GM12878 (cell line): Measurements from ENCODE around the gene P3H3. TPM values are rescaled to one million over a fixed set of nuclear protein-coding genes. Genes with fewer than 3 reads are reported as not detected.
A peak's percentile ranks its signal among the peaks of the same experiment; 100 is the strongest.

Experiments used
- ATAC-seq: fragments of 200-7000 bp; cut with Tn5 transposase; 3 replicates; pipeline ENCODE4 v1.9.1; 2020; ENCODE audit warnings: mild to moderate bottlenecking, moderate library complexity
- BruUV-seq: library from RNA; stranded (reverse); fragments of 400-500 nt; replicated peaks from 2 replicates; lab custom pipeline; 2021; lab: Mats Ljungman, UMichigan
- CTCF ChIA-PET: fragments of 300-600 bp; sonication (Branson Sonifier 250); formaldehyde crosslinking; extraction: SDS; loops from one replicate; lab custom pipeline; 2021; ENCODE audit warnings: inconsistent platforms; lab: Yijun Ruan, JAX
- POLR2A ChIA-PET: fragments of 350-600 bp; formaldehyde crosslinking; extraction: SDS; loops from one replicate; lab custom pipeline; 2021; ENCODE audit warnings: inconsistent platforms; lab: Charles Lee
- RAD21 ChIA-PET: fragments of 300-600 bp; sonication (Branson Sonifier 250); formaldehyde crosslinking; loops from one replicate; lab custom pipeline; 2023; ENCODE audit warnings: antibody characterized with exemption; ENCODE audit not compliant: unreplicated experiment; lab: Charles Lee
- SMC1A ChIA-PET: fragments of 300-600 bp; sonication (Branson Sonifier 250); formaldehyde crosslinking; loops from one replicate; lab custom pipeline; 2023; ENCODE audit not compliant: unreplicated experiment, uncharacterized antibody; lab: Charles Lee
- DNase-seq: peaks from one replicate; pipeline ENCODE4 v3.0.0-alpha.2; 2011; ENCODE audit warnings: low read depth, low spot score
- FAIRE-seq: peaks from 3 replicates; lab custom pipeline; 2011; peaks lifted over from hg19 to GRCh38; lab: Jason Lieb, UNC
- H2AFZ ChIP-seq: 2 replicates; pipeline ENCODE4 v1.6.0; 2011; ENCODE audit warnings: low read depth, low read length, control low read depth; ENCODE audit not compliant: control insufficient read depth
- H3K27ac ChIP-seq: 2 replicates; pipeline ENCODE4 v1.5.1; 2011; ENCODE audit warnings: control low read depth; ENCODE audit not compliant: control insufficient read depth, insufficient read depth
- H3K27me3 ChIP-seq, 2 experiments: replicated peaks in 1 of 2; 2 replicates each; pipeline versions ENCODE4 v1.6.0 to v1.6.1; 2011; ENCODE audit warnings: low read length in 1 of 2; ENCODE audit not compliant: control insufficient read depth in 2 of 2, insufficient read depth in 2 of 2
- H3K36me3 ChIP-seq, 2 experiments: 2 replicates each; pipeline ENCODE4 v1.5.1; 2011; ENCODE audit warnings: low read length in 1 of 2; ENCODE audit not compliant: control insufficient read depth in 2 of 2, insufficient read depth in 2 of 2
- H3K4me1 ChIP-seq: 2 replicates; pipeline ENCODE4 v1.6.1; 2011; ENCODE audit warnings: mild to moderate bottlenecking, low read length, moderate library complexity, mixed read lengths; ENCODE audit not compliant: control insufficient read depth, insufficient read depth
- H3K4me2 ChIP-seq: 2 replicates; pipeline ENCODE4 v1.6.0; 2011; ENCODE audit warnings: control low read depth; ENCODE audit not compliant: control insufficient read depth, insufficient read depth
- H3K4me3 ChIP-seq: fragments of 200-600 bp; sonication (generic); 2 replicates; pipeline ENCODE4 v1.5.1; 2016
- H3K79me2 ChIP-seq: 2 replicates; pipeline ENCODE4 v1.6.0; 2011; ENCODE audit warnings: low read length; ENCODE audit not compliant: control insufficient read depth, insufficient read depth
- H3K9ac ChIP-seq: 2 replicates; pipeline ENCODE4 v1.8.0; 2011; ENCODE audit warnings: low read length, control low read depth, mixed read lengths; ENCODE audit not compliant: control insufficient read depth, insufficient read depth
- H3K9me3 ChIP-seq: replicated peaks from 3 replicates; pipeline ENCODE4 v1.5.1; 2011; ENCODE audit warnings: mild to moderate bottlenecking, low read length; ENCODE audit not compliant: control insufficient read depth, insufficient read depth
- H4K20me1 ChIP-seq: 2 replicates; pipeline ENCODE4 v1.6.0; 2011; ENCODE audit not compliant: control insufficient read depth, insufficient read depth
- ASH2L ChIP-seq: fragments of 300-600, 200-600 bp; sonication (generic); IDR thresholded peaks from 2 replicates; pipeline ENCODE4 v1.6.1; 2017; ENCODE audit warnings: low read depth, mild to moderate bottlenecking, borderline replicate concordance
- BACH1 ChIP-seq: fragments of 450-650 bp; IDR thresholded peaks from 2 replicates; pipeline ENCODE4 v1.6.1; 2017; ENCODE audit warnings: mild to moderate bottlenecking, borderline replicate concordance
- CHD1 ChIP-seq: IDR thresholded peaks from 2 replicates; pipeline ENCODE4 v1.6.1; 2012; ENCODE audit warnings: low read depth, low read length, improper control_type of control experiment
- CHD2 ChIP-seq: IDR thresholded peaks from 2 replicates; pipeline ENCODE4 v1.6.1; 2011; ENCODE audit warnings: low read depth, low read length, improper control_type of control experiment, borderline replicate concordance
- CREM ChIP-seq: IDR thresholded peaks from 2 replicates; pipeline ENCODE4 v1.6.1; 2014; ENCODE audit warnings: antibody characterized with exemption, low read depth
- DPF2 ChIP-seq: fragments of 450-650 bp; IDR thresholded peaks from 2 replicates; pipeline ENCODE4 v1.6.1; 2017; ENCODE audit warnings: mild to moderate bottlenecking
- EP300 ChIP-seq, 2 experiments: fragments of 150-350 bp in 1 of 2; IDR thresholded peaks; 2 replicates each; pipeline ENCODE4 v1.6.1; 2011 to 2012; ENCODE audit warnings: low read depth in 2 of 2, low read length in 2 of 2, borderline replicate concordance in 1 of 2, improper control_type of control experiment in 1 of 2, inconsistent platforms in 1 of 2; ENCODE audit not compliant: control insufficient read depth in 1 of 2
- HDGF ChIP-seq: fragments of 450-650 bp; IDR thresholded peaks from 2 replicates; pipeline ENCODE4 v1.6.1; 2016; ENCODE audit warnings: antibody characterized with exemption
- IKZF1 ChIP-seq: fragments of 450-650 bp; conservative IDR thresholded peaks from 2 replicates; pipeline ENCODE4 v1.6.1; 2017; ENCODE audit warnings: antibody characterized with exemption, mild to moderate bottlenecking
- MEF2B ChIP-seq: fragments of 450-650 bp; IDR thresholded peaks from 2 replicates; pipeline ENCODE4 v1.6.1; 2018; ENCODE audit warnings: mild to moderate bottlenecking, moderate library complexity; ENCODE audit not compliant: partially characterized antibody, poor library complexity, severe bottlenecking
- MYB ChIP-seq: fragments of 150-350 bp; IDR thresholded peaks from 2 replicates; pipeline ENCODE4 v1.6.1; 2014; ENCODE audit warnings: mild to moderate bottlenecking, low read depth, low read length, borderline replicate concordance
- NFIC ChIP-seq: IDR thresholded peaks from 2 replicates; pipeline ENCODE4 v1.6.1; 2012; ENCODE audit warnings: low read depth, mild to moderate bottlenecking, inconsistent platforms, low read length, moderate library complexity
- PAX5 ChIP-seq: IDR thresholded peaks from 2 replicates; pipeline ENCODE4 v1.6.1; 2011; ENCODE audit warnings: low read depth, low read length, borderline replicate concordance
- RFX5 ChIP-seq: IDR thresholded peaks from 2 replicates; pipeline ENCODE4 v1.6.1; 2011; ENCODE audit warnings: low read depth, low read length, improper control_type of control experiment
- RUNX3 ChIP-seq: IDR thresholded peaks from 2 replicates; pipeline ENCODE4 v1.6.1; 2012; ENCODE audit warnings: low read length, inconsistent platforms
- SIN3A ChIP-seq: IDR thresholded peaks from 2 replicates; pipeline ENCODE4 v1.6.1; 2012; ENCODE audit warnings: low read depth, low read length, improper control_type of control experiment
- SMAD5 ChIP-seq: IDR thresholded peaks from 2 replicates; pipeline ENCODE4 v1.6.1; 2016; ENCODE audit warnings: antibody characterized with exemption, low read depth
- SMC3 ChIP-seq: IDR thresholded peaks from 2 replicates; pipeline ENCODE4 v1.6.1; 2011; ENCODE audit warnings: low read length, improper control_type of control experiment, borderline replicate concordance
- TARDBP ChIP-seq: IDR thresholded peaks from 2 replicates; pipeline ENCODE4 v1.6.1; 2016; ENCODE audit warnings: borderline replicate concordance
- WGBS: methylation state at CpG from one replicate; pipeline ENCODE4 v1.1.6; 2016; ENCODE audit warnings: low lambda C conversion rate; ENCODE audit not compliant: insufficient replicate concordance, insufficient coverage; ENCODE audit errors: missing lambda C conversion rate; 5-methylcytosine and 5-hydroxymethylcytosine counted together
- in situ Hi-C: fragments of 300-500 bp; cut with MboI; formaldehyde crosslinking; loops from 9 replicates; pipeline ENCODE4 v1.14.3; 2018; ENCODE audit warnings: mixed read lengths
- intact Hi-C: fragments of 100-400 bp; cut with micrococcal nuclease; formaldehyde crosslinking; loops from one replicate; pipeline ENCODE4 v1.14.2; 2022; ENCODE audit not compliant: unreplicated experiment
- polyA plus RNA-seq, 11 experiments: library from polyadenylated mRNA; depleted of rRNA in 4 of 11; unstranded in 6 of 11; stranded (reverse) in 5 of 11; fragments of >200 nt; fragmentation: Nextera tagmentation in 4 of 11; fragmentation: Illumina TruSeq in 1 of 11; extraction: Ambion mirVana in 4 of 11; extraction: Trizol in 1 of 11; gene quantifications; 1 replicate in 1 of 11; 2 replicates in 10 of 11; pipeline versions ENCODE4 v1.2.1 to v1.2.3, GENCODE V29; 2011 to 2016; ENCODE audit warnings: inconsistent platforms in 2 of 11, missing spikeins in 2 of 11, low read depth in 1 of 11
- total RNA-seq, 4 experiments: library from RNA; depleted of rRNA in 3 of 4; stranded (reverse); fragments of >200 nt in 3 of 4; fragmentation: Illumina TruSeq in 1 of 4; extraction: Trizol in 1 of 4; gene quantifications; 2 replicates each; pipeline versions ENCODE4 v1.2.1 to v1.2.3, GENCODE V29; 2013 to 2021
- TF ChIP-seq, protein P1 (sequence below): fragments of 450-650 bp; IDR thresholded peaks from 2 replicates; pipeline ENCODE4 v1.6.1; 2016; ENCODE audit warnings: mild to moderate bottlenecking
- TF ChIP-seq, protein P2 (sequence below): IDR thresholded peaks from 2 replicates; pipeline ENCODE4 v1.6.1; 2012; ENCODE audit warnings: low read depth, low read length, improper control_type of control experiment

The P3H3 gene
- total and polyA plus RNA-seq, 10 of the 15 experiments (the other 5 are each of a cell fraction or from before 2014, with no cell fraction given), result 0.03 to 0.21 (median 0.05) TPM; not detected in 7

- intact Hi-C loops (loop anchor here (1.0 to 5.0 kb wide), 5 partner anchors 26 to 227 kb away; partner anchors contain the start of genes MLF2 and ZNF384), in situ Hi-C loops (no loop called here)
- Histone ChIP-seq H3K27ac (no peak overlapping the region), H2AFZ (peak overlapping the region; percentile 70), H3K27me3 (no peaks in the 10 kb centered on the region), H3K4me2 (peak overlapping the region; percentile 79), H3K36me3 (no peaks in the 10 kb centered on the region), H3K4me3 (peak overlapping the region; percentile 56), H3K79me2 (no peaks in the 10 kb centered on the region; the same call in 1 of the 2 replicates), H4K20me1 (no peaks in the 10 kb centered on the region), H3K9ac (peak overlapping the region; percentile 19), H3K9me3 (no peaks in the 10 kb centered on the region), H3K4me1 (peaks cover 29% of the 10 kb centered on the region)
- peak; percentile 72 for DNase-seq
- BruUV-seq, result no TSS peak
- RAD21 ChIA-PET, result interaction anchor here (0.6 to 5.7 kb wide), 10 partner anchors 13 to 213 kb away, joined by 3 to 68 read pairs (median 4); partner anchors contain the start of genes COPS7A, MLF2 and PTMS
- SMC1A ChIA-PET, result interaction anchor here (0.7 to 6.6 kb wide), 17 partner anchors 10 to 163 kb away, joined by 3 to 84 read pairs (median 4); partner anchors contain the start of genes CD4, COPS7A, GNB3 and MLF2
- POLR2A ChIA-PET, result interaction anchor here (0.7 to 2.5 kb wide), 10 partner anchors 12 to 214 kb away, joined by 3 to 9 read pairs (median 4); partner anchors contain the start of genes MLF2, PTMS and USP5
- peak; percentile 94 for FAIRE-seq
- 4% methylated on average over 32 of the region's 35 CpGs for WGBS
- CTCF ChIA-PET, result interaction anchor here (0.6 to 12.7 kb wide), 16 partner anchors 12 to 334 kb away, joined by 3 to 221 read pairs (median 3); partner anchors contain the start of genes MLF2 and PTMS
- ATAC-seq, result peak; percentile 96
- peak; percentile 34; the same call in 1 of the 2 replicates for TF ChIP-seq RUNX3
- TF ChIP-seq EP300 (IDR thresholded peaks at IDR 0.05; ENCODE audit: borderline replicate concordance in 1 of 2, control insufficient read depth in 1 of 2, low read depth in 2 of 2, low read length in 2 of 2), result no peak
- 0 out of 2 replicates have a peak, but pooled peaks have one; percentile 24 for TF ChIP-seq DPF2
- no peak; the same call in 1 of the 2 replicates for TF ChIP-seq PAX5
- no peak for TF ChIP-seq NFIC
- TF ChIP-seq MYB, result no peak
- TF ChIP-seq SIN3A, result 0 out of 2 replicates have a peak, but pooled peaks have one; percentile 46
- peak; percentile 91 for TF ChIP-seq CHD2
- TF ChIP-seq IKZF1, result peak; percentile 90
- TF ChIP-seq BACH1, result peak; percentile 20; the same call in 1 of the 2 replicates
- TF ChIP-seq MEF2B, result peak; percentile 80
- TF ChIP-seq HDGF, result peak; percentile 99
- TF ChIP-seq ASH2L, result no peak
- TF ChIP-seq, protein P1, sequence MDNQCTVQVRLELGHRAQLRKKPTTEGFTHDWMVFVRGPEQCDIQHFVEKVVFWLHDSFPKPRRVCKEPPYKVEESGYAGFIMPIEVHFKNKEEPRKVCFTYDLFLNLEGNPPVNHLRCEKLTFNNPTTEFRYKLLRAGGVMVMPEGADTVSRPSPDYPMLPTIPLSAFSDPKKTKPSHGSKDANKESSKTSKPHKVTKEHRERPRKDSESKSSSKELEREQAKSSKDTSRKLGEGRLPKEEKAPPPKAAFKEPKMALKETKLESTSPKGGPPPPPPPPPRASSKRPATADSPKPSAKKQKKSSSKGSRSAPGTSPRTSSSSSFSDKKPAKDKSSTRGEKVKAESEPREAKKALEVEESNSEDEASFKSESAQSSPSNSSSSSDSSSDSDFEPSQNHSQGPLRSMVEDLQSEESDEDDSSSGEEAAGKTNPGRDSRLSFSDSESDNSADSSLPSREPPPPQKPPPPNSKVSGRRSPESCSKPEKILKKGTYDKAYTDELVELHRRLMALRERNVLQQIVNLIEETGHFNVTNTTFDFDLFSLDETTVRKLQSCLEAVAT, result peak; percentile 87
- no peak for TF ChIP-seq SMAD5
- TF ChIP-seq RFX5, result no peak
- TF ChIP-seq, protein P2, sequence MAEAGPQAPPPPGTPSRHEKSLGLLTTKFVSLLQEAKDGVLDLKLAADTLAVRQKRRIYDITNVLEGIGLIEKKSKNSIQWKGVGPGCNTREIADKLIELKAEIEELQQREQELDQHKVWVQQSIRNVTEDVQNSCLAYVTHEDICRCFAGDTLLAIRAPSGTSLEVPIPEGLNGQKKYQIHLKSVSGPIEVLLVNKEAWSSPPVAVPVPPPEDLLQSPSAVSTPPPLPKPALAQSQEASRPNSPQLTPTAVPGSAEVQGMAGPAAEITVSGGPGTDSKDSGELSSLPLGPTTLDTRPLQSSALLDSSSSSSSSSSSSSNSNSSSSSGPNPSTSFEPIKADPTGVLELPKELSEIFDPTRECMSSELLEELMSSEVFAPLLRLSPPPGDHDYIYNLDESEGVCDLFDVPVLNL, result 0 out of 2 replicates have a peak, but pooled peaks have one; percentile 33
- TF ChIP-seq TARDBP, result no peak
- TF ChIP-seq CREM, result peak; percentile 74
- peak; percentile 96 for TF ChIP-seq SMC3
- no peak for TF ChIP-seq CHD1
Measured at GRCh38 chr12:6778574-6779550, 49.3 kb upstream of the P3H3 start.
